ENCODE data around the gene TOR3A. TPM values are rescaled to one million over a fixed set of nuclear protein-coding genes. Genes with fewer than 3 reads are reported as not detected.

TOR3A gene
- total and polyA plus RNA-seq, 2 of the 8 experiments (the other 6 are each of a cell fraction or from before 2014, with no cell fraction given) = 15.3 to 21.4 TPM

- TF ChIP-seq TAF7 (optimal IDR thresholded peaks at IDR 0.05; ENCODE audit: borderline replicate concordance, low read depth, low read length) (no peak), NANOG (IDR thresholded peaks at IDR 0.05; ENCODE audit: insufficient read depth, low read depth, low read length, poor library complexity, severe bottlenecking) (no peak), FOSL1 (IDR thresholded peaks at IDR 0.05; ENCODE audit: insufficient read depth, low read depth, low read length) (no peak)
Measured at GRCh38 chr1:179104611-179105250, 22.9 kb downstream of the TOR3A start (continued).

Data from H1 (cell line).